Glutamatergic neuron (in vitro differentiated cells): ENCODE results near the gene CHST8. TPM values are rescaled to one million over a fixed set of nuclear protein-coding genes. Genes with fewer than 3 reads are reported as not detected.

Experiments used
- DNase-seq: peaks from one replicate; pipeline ENCODE4 v3.0.0; 2022
- H3K27ac Mint-ChIP-seq: one replicate; pipeline ENCODE4 v1.8.0; 2020; ENCODE audit warnings: mild to moderate bottlenecking, mixed read lengths, inconsistent platforms; ENCODE audit not compliant: unreplicated experiment
- H3K27me3 Mint-ChIP-seq: one replicate; pipeline ENCODE4 v1.8.0; 2020; ENCODE audit warnings: mild to moderate bottlenecking, moderate library complexity, mixed read lengths, inconsistent platforms; ENCODE audit not compliant: unreplicated experiment
- H3K36me3 Mint-ChIP-seq: one replicate; pipeline ENCODE4 v1.8.0; 2020; ENCODE audit warnings: mild to moderate bottlenecking, mixed read lengths, inconsistent platforms; ENCODE audit not compliant: unreplicated experiment
- H3K4me1 Mint-ChIP-seq: one replicate; pipeline ENCODE4 v1.8.0; 2020; ENCODE audit warnings: mild to moderate bottlenecking, low read depth, mixed read lengths, inconsistent platforms; ENCODE audit not compliant: unreplicated experiment
- H3K4me3 Mint-ChIP-seq: one replicate; pipeline ENCODE4 v1.8.0; 2020; ENCODE audit warnings: mild to moderate bottlenecking, mixed read lengths, inconsistent platforms; ENCODE audit not compliant: unreplicated experiment
- H3K9me3 Mint-ChIP-seq: one replicate; pipeline ENCODE4 v1.8.0; 2020; ENCODE audit warnings: mild to moderate bottlenecking, moderate library complexity, mixed read lengths, inconsistent platforms; ENCODE audit not compliant: unreplicated experiment
- CTCF ChIP-seq: fragments of 200-600 bp; sonication (generic); IDR thresholded peaks from one replicate; pipeline ENCODE4 v1.5.0; 2021; ENCODE audit not compliant: partially characterized antibody, unreplicated experiment
- total RNA-seq: library from RNA; stranded (reverse); fragmentation: NEBNext Ultra II Directional; extraction: Animal tissue kit (Norgen Biotek cat#: 25700); gene quantifications from one replicate; pipeline ENCODE4 v1.2.1, GENCODE V29; 2021; ENCODE audit not compliant: unreplicated experiment

CHST8 gene
- total RNA-seq, 1 donor from 2014 or later = 235 TPM

GRCh38 chr19:33720155-33720493 lies 98.4 kb downstream of the CHST8 start:
- Mint-ChIP-seq H3K4me1 (peaks cover 62% of the 10 kb centered on the region), H3K9me3 (peaks cover 48% of the 10 kb centered on the region), H3K27ac (peak overlapping the region; percentile 85), H3K27me3 (peaks cover 45% of the 10 kb centered on the region), H3K4me3 (peak overlapping the region; percentile 4), H3K36me3 (peaks cover 26% of the 10 kb centered on the region)
- DNase-seq = no peak
- TF ChIP-seq CTCF = no peak

- H3K4me1 Mint-ChIP-seq = peaks cover 68% of the 10 kb centered on the region
- H3K27me3 Mint-ChIP-seq = peaks cover 49% of the 10 kb centered on the region
- peak overlapping the region; percentile 85 for H3K27ac Mint-ChIP-seq
- peak overlapping the region; percentile 13 for H3K4me3 Mint-ChIP-seq
- H3K36me3 Mint-ChIP-seq = peaks cover 17% of the 10 kb centered on the region
- no peak for TF ChIP-seq CTCF
- no peak for DNase-seq
- peaks cover 50% of the 10 kb centered on the region for H3K9me3 Mint-ChIP-seq
Measured at GRCh38 chr19:33720691-33721682, 99.2 kb downstream of the CHST8 start.

GRCh38 chr19:33721735-33722297 lies 100.1 kb downstream of the CHST8 start:
- Mint-ChIP-seq H3K27ac (peak overlapping the region; percentile 62), H3K36me3 (peaks cover 11% of the 10 kb centered on the region), H3K4me3 (peak overlapping the region; percentile 13), H3K4me1 (peaks cover 68% of the 10 kb centered on the region), H3K27me3 (peaks cover 47% of the 10 kb centered on the region), H3K9me3 (peaks cover 44% of the 10 kb centered on the region)
- DNase-seq = no peak
- TF ChIP-seq CTCF = no peak

- DNase-seq = no peak
- H3K27me3 Mint-ChIP-seq = peaks cover 52% of the 10 kb centered on the region
- no peak for TF ChIP-seq CTCF
- peak overlapping the region; percentile 13 for H3K4me3 Mint-ChIP-seq
- peaks cover 48% of the 10 kb centered on the region for H3K9me3 Mint-ChIP-seq
- peaks cover 76% of the 10 kb centered on the region for H3K4me1 Mint-ChIP-seq
- peak overlapping the region; percentile 62 for H3K27ac Mint-ChIP-seq
- H3K36me3 Mint-ChIP-seq = peaks cover 11% of the 10 kb centered on the region
Measured at GRCh38 chr19:33722456-33723239, 100.9 kb downstream of the CHST8 start.
